Naive thymus-derived CD8-positive, alpha-beta T cell (primary cell): ENCODE measurements around the gene LCLAT1. TPM values are rescaled to one million over a fixed set of nuclear protein-coding genes. Genes with fewer than 3 reads are reported as not detected.

Experiments used
- ATAC-seq, 2 donors: fragments of 150-1000 bp; cut with Tn5 transposase in 1 of 2; sonication (Bioruptor Pico), chemical (Tn5 transposase) in 1 of 2; 1 replicate in 1 of 2; 2 replicates in 1 of 2; pipeline ENCODE4 v1.10.0; 2021; ENCODE audit warnings: mild to moderate bottlenecking in 2 of 2, moderate library complexity in 2 of 2
- POLR2A ChIA-PET: fragments of 350-600 bp; sonication (Branson Sonifier 250); formaldehyde crosslinking; loops from one replicate; lab custom pipeline; 2021; ENCODE audit warnings: antibody characterized with exemption; lab: Charles Lee
- DNase-seq, 10 donors: peaks; one replicate each; pipeline versions ENCODE4 v3.0.0 to v3.0.0-alpha.2; 2020 to 2022
- H3K27ac Mint-ChIP-seq, 10 donors: one replicate each; pipeline ENCODE4 v1.8.0; 2020 to 2022; ENCODE audit warnings: mild to moderate bottlenecking in 10 of 10, mixed read lengths in 10 of 10, moderate library complexity in 4 of 10, inconsistent platforms in 1 of 10
- H3K27me3 Mint-ChIP-seq, 5 donors: one replicate each; pipeline ENCODE4 v1.8.0; 2021 to 2022; ENCODE audit warnings: mixed read lengths in 5 of 5
- H3K36me3 Mint-ChIP-seq, 3 donors: one replicate each; pipeline ENCODE4 v1.8.0; 2020 to 2022; ENCODE audit warnings: mixed read lengths in 3 of 3, mild to moderate bottlenecking in 2 of 3, inconsistent platforms in 1 of 3
- H3K4me1 Mint-ChIP-seq, 4 donors: one replicate each; pipeline ENCODE4 v1.8.0; 2021 to 2022; ENCODE audit warnings: mixed read lengths in 4 of 4
- H3K4me3 Mint-ChIP-seq, 10 donors: one replicate each; pipeline ENCODE4 v1.8.0; 2020 to 2022; ENCODE audit warnings: mild to moderate bottlenecking in 10 of 10, mixed read lengths in 10 of 10, moderate library complexity in 6 of 10, inconsistent platforms in 1 of 10
- H3K9me3 Mint-ChIP-seq, 9 donors: one replicate each; pipeline ENCODE4 v1.8.0; 2020 to 2022; ENCODE audit warnings: mixed read lengths in 9 of 9, mild to moderate bottlenecking in 3 of 9, inconsistent platforms in 1 of 9, moderate library complexity in 1 of 9
- polyA plus RNA-seq, 3 donors: library from polyadenylated mRNA; unstranded; fragments of 300-500 nt; fragmentation: Illumina TruSeq; gene quantifications; one replicate each; pipeline ENCODE4 v1.2.3, GENCODE V29; 2021
- total RNA-seq, 8 experiments: library from RNA in 2 of 8; stranded (reverse) in 2 of 8; gene quantifications; one replicate each; pipeline ENCODE4 v1.2.3 and lab custom pipeline; 2021 to 2026

The LCLAT1 gene
- total and polyA plus RNA-seq, 5 experiments from 2014 or later, result 12.4 to 28.2 (median 20.8) TPM

- Mint-ChIP-seq H3K27ac (no peak overlapping the region), H3K4me3 (no peak overlapping the region), H3K9me3 (peaks cover 0 to 4% (median 0%) of the 10 kb centered on the region in 9 donors), H3K36me3 (no peaks in the 10 kb centered on the region), H3K27me3 (peaks cover 0 to 10% (median 2%) of the 10 kb centered on the region in 5 donors), H3K4me1 (no peaks in the 10 kb centered on the region)
- ATAC-seq (no peak), DNase-seq (no peak)
- POLR2A ChIA-PET, result no interaction called here
Measured at GRCh38 chr2:30677231-30677630, 230.2 kb downstream of the LCLAT1 start.

GRCh38 chr2:30677861-30678385 is 230.9 kb downstream of the LCLAT1 start:
- Mint-ChIP-seq H3K4me1 (no peaks in the 10 kb centered on the region), H3K4me3 (no peak overlapping the region), H3K27ac (no peak overlapping the region), H3K36me3 (no peaks in the 10 kb centered on the region), H3K27me3 (peaks cover 0 to 6% (median 4%) of the 10 kb centered on the region in 5 donors), H3K9me3 (no peaks in the 10 kb centered on the region)
- POLR2A ChIA-PET, result no interaction called here
- DNase-seq (no peak), ATAC-seq (no peak)

GRCh38 chr2:30678410-30679137 is 231.5 kb downstream of the LCLAT1 start:
- Mint-ChIP-seq H3K27me3 (peaks cover 0 to 4% (median 2%) of the 10 kb centered on the region in 5 donors), H3K9me3 (no peaks in the 10 kb centered on the region), H3K4me3 (no peak overlapping the region), H3K36me3 (no peaks in the 10 kb centered on the region), H3K4me1 (peaks cover 0 to 6% (median 0%) of the 10 kb centered on the region in 4 donors), H3K27ac (peak overlapping the region in 1 of 10 donors; percentile 9)
- POLR2A ChIA-PET, result no interaction called here
- DNase-seq (no peak), ATAC-seq (no peak)

- Mint-ChIP-seq H3K27ac (peak overlapping the region in 1 of 10 donors; percentile 25), H3K27me3 (peaks cover 0 to 4% (median 0%) of the 10 kb centered on the region in 5 donors), H3K9me3 (no peaks in the 10 kb centered on the region), H3K36me3 (no peaks in the 10 kb centered on the region), H3K4me3 (no peak overlapping the region), H3K4me1 (peaks cover 0 to 8% (median 0%) of the 10 kb centered on the region in 4 donors)
- POLR2A ChIA-PET, result no interaction called here
- no peak for DNase-seq
- no peak for ATAC-seq
Measured at GRCh38 chr2:30679426-30680088, 232.5 kb downstream of the LCLAT1 start.

- Mint-ChIP-seq H3K4me1 (peaks cover 0 to 8% (median 0%) of the 10 kb centered on the region in 4 donors), H3K9me3 (no peaks in the 10 kb centered on the region), H3K27me3 (peaks cover 0 to 4% (median 0%) of the 10 kb centered on the region in 5 donors), H3K4me3 (no peak overlapping the region), H3K36me3 (no peaks in the 10 kb centered on the region), H3K27ac (no peak overlapping the region)
- POLR2A ChIA-PET, result no interaction called here
- ATAC-seq, result no peak
- DNase-seq, result no peak
Measured at GRCh38 chr2:30680121-30680520, 233.1 kb downstream of the LCLAT1 start.

- Mint-ChIP-seq H3K9me3 (no peaks in the 10 kb centered on the region), H3K36me3 (no peaks in the 10 kb centered on the region), H3K27ac (peak overlapping the region in 1 of 10 donors; percentile 37), H3K4me3 (no peak overlapping the region), H3K4me1 (peaks cover 0 to 8% (median 0%) of the 10 kb centered on the region in 4 donors), H3K27me3 (peaks cover 0 to 4% (median 0%) of the 10 kb centered on the region in 5 donors)
- POLR2A ChIA-PET, result no interaction called here
- ATAC-seq (no peak), DNase-seq (no peak)
Measured at GRCh38 chr2:30681022-30681421, 234.0 kb downstream of the LCLAT1 start.

- no peak for DNase-seq
- H3K36me3 Mint-ChIP-seq, result no peaks in the 10 kb centered on the region
- peaks cover 0 to 4% (median 0%) of the 10 kb centered on the region in 5 donors for H3K27me3 Mint-ChIP-seq
- no peak overlapping the region for H3K27ac Mint-ChIP-seq
- H3K9me3 Mint-ChIP-seq, result no peaks in the 10 kb centered on the region
- ATAC-seq, result no peak
- POLR2A ChIA-PET, result no interaction called here
- no peak overlapping the region for H3K4me3 Mint-ChIP-seq
- H3K4me1 Mint-ChIP-seq, result peaks cover 0 to 8% (median 0%) of the 10 kb centered on the region in 4 donors
Measured at GRCh38 chr2:30683236-30683956, 236.3 kb downstream of the LCLAT1 start.

- ATAC-seq, result no peak
- H3K27me3 Mint-ChIP-seq, result peaks cover 0 to 4% (median 0%) of the 10 kb centered on the region in 5 donors
- H3K9me3 Mint-ChIP-seq, result no peaks in the 10 kb centered on the region
- POLR2A ChIA-PET, result no interaction called here
- peaks cover 0 to 8% (median 0%) of the 10 kb centered on the region in 4 donors for H3K4me1 Mint-ChIP-seq
- H3K27ac Mint-ChIP-seq, result no peak overlapping the region
- no peaks in the 10 kb centered on the region for H3K36me3 Mint-ChIP-seq
- DNase-seq, result no peak
- H3K4me3 Mint-ChIP-seq, result no peak overlapping the region
Measured at GRCh38 chr2:30684026-30684425, 237.0 kb downstream of the LCLAT1 start.

- POLR2A ChIA-PET, result no interaction called here
- ATAC-seq, result no peak
Measured at GRCh38 chr2:30684516-30684915, 237.5 kb downstream of the LCLAT1 start.

GRCh38 chr2:30684996-30685395 is 237.9 kb downstream of the LCLAT1 start:
- DNase-seq (no peak), ATAC-seq (no peak)
- POLR2A ChIA-PET, result no interaction called here
- Mint-ChIP-seq H3K9me3 (no peaks in the 10 kb centered on the region), H3K27ac (no peak overlapping the region), H3K4me1 (peaks cover 0 to 8% (median 0%) of the 10 kb centered on the region in 4 donors), H3K27me3 (peaks cover 0 to 4% (median 0%) of the 10 kb centered on the region in 5 donors), H3K4me3 (no peak overlapping the region), H3K36me3 (no peaks in the 10 kb centered on the region)

More at GRCh38 chr2:30684516-30684915, 237.5 kb downstream of the LCLAT1 start:
- DNase-seq, result no peak
- no peaks in the 10 kb centered on the region for H3K9me3 Mint-ChIP-seq
- H3K27ac Mint-ChIP-seq, result no peak overlapping the region
- peaks cover 0 to 8% (median 0%) of the 10 kb centered on the region in 4 donors for H3K4me1 Mint-ChIP-seq
- peaks cover 0 to 4% (median 0%) of the 10 kb centered on the region in 5 donors for H3K27me3 Mint-ChIP-seq
- no peaks in the 10 kb centered on the region for H3K36me3 Mint-ChIP-seq
- no peak overlapping the region for H3K4me3 Mint-ChIP-seq

GRCh38 chr2:30686000-30686399 is 239.0 kb downstream of the LCLAT1 start:
- Mint-ChIP-seq H3K4me1 (peaks cover 0 to 8% (median 0%) of the 10 kb centered on the region in 4 donors), H3K27ac (no peak overlapping the region), H3K27me3 (peaks cover 0 to 4% (median 0%) of the 10 kb centered on the region in 5 donors), H3K4me3 (no peak overlapping the region), H3K9me3 (no peaks in the 10 kb centered on the region), H3K36me3 (no peaks in the 10 kb centered on the region)
- POLR2A ChIA-PET, result no interaction called here
- no peak for DNase-seq
- no peak for ATAC-seq

- H3K9me3 Mint-ChIP-seq, result no peaks in the 10 kb centered on the region
- no peak for ATAC-seq
- H3K36me3 Mint-ChIP-seq, result no peaks in the 10 kb centered on the region
- no peak for DNase-seq
- peaks cover 0 to 4% (median 0%) of the 10 kb centered on the region in 5 donors for H3K27me3 Mint-ChIP-seq
- POLR2A ChIA-PET, result no interaction called here
- peak overlapping the region in 1 of 10 donors; percentile 2 for H3K27ac Mint-ChIP-seq
- peaks cover 0 to 8% (median 0%) of the 10 kb centered on the region in 4 donors for H3K4me1 Mint-ChIP-seq
- H3K4me3 Mint-ChIP-seq, result no peak overlapping the region
Measured at GRCh38 chr2:30686669-30687068, 239.6 kb downstream of the LCLAT1 start.
